Colonic mucosa (tissue), 4 donors: ENCODE results near the gene KRTAP10-10. TPM values are rescaled to one million over a fixed set of nuclear protein-coding genes. Genes with fewer than 3 reads are reported as not detected.
"Not testable (repeated sequence)": the region's sequence is repeated elsewhere in the genome, so short reads cannot be mapped to it uniquely, and the experiment has no call there.

ENCODE experiments used
- DNase-seq: peaks from one replicate; pipeline ENCODE4 v3.0.0-alpha.2; 2020
- H3K27ac ChIP-seq: fragments of 200-600 bp; one replicate; pipeline ENCODE4 v1.8.0; 2021
- H3K27me3 ChIP-seq: fragments of 200-600 bp; one replicate; pipeline ENCODE4 v1.8.0; 2021
- H3K36me3 ChIP-seq: fragments of 200-600 bp; one replicate; pipeline ENCODE4 v1.8.0; 2021
- H3K4me1 ChIP-seq: fragments of 200-600 bp; one replicate; pipeline ENCODE4 v1.8.0; 2021; ENCODE audit warnings: mild to moderate bottlenecking
- H3K4me3 ChIP-seq: fragments of 200-600 bp; one replicate; pipeline ENCODE4 v1.8.0; 2021
- H3K9ac ChIP-seq, 2 donors: one replicate each; pipeline ENCODE4 v1.7.0; 2013; ENCODE audit warnings: control low read depth in 2 of 2, low read depth in 2 of 2, low read length in 2 of 2
- H3K9me3 ChIP-seq: fragments of 200-600 bp; one replicate; pipeline ENCODE4 v1.8.0; 2021
- intact Hi-C: fragments of 100-400 bp; cut with DNase I; formaldehyde crosslinking; loops from one replicate; pipeline ENCODE4 v1.14.1; 2022
- total RNA-seq, 2 donors: library from RNA; stranded (reverse); fragmentation: NEBNext Ultra II Directional in 1 of 2; extraction: Animal tissue kit (Norgen Biotek cat#: 25700) in 1 of 2; gene quantifications; one replicate each; pipeline ENCODE4 v1.2.1, GENCODE V29; 2021
- TF ChIP-seq, protein P1 (sequence below): fragments of 200-600 bp; IDR thresholded peaks from one replicate; pipeline ENCODE4 v1.8.0; 2022; ENCODE audit warnings: antibody characterized with exemption, mild to moderate bottlenecking
- donor health status: healthy.
- donor health status: DM: no; HTN: no; CAD: no.
- donor health status: DM: no; HTN: no; CAD: no.

The KRTAP10-10 gene
- total RNA-seq, 2 donors from 2014 or later, result not detected

- no peaks in the 10 kb centered on the region for H3K4me1 ChIP-seq
- TF ChIP-seq, protein P1, sequence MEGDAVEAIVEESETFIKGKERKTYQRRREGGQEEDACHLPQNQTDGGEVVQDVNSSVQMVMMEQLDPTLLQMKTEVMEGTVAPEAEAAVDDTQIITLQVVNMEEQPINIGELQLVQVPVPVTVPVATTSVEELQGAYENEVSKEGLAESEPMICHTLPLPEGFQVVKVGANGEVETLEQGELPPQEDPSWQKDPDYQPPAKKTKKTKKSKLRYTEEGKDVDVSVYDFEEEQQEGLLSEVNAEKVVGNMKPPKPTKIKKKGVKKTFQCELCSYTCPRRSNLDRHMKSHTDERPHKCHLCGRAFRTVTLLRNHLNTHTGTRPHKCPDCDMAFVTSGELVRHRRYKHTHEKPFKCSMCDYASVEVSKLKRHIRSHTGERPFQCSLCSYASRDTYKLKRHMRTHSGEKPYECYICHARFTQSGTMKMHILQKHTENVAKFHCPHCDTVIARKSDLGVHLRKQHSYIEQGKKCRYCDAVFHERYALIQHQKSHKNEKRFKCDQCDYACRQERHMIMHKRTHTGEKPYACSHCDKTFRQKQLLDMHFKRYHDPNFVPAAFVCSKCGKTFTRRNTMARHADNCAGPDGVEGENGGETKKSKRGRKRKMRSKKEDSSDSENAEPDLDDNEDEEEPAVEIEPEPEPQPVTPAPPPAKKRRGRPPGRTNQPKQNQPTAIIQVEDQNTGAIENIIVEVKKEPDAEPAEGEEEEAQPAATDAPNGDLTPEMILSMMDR, result no peak
- no peaks in the 10 kb centered on the region for H3K27me3 ChIP-seq
- no peak overlapping the region for H3K9ac ChIP-seq
- DNase-seq, result no peak
- no peak overlapping the region for H3K4me3 ChIP-seq
- no peaks in the 10 kb centered on the region for H3K36me3 ChIP-seq
- H3K9me3 ChIP-seq, result no peaks in the 10 kb centered on the region
- intact Hi-C loops, result no loop called here
- no peak overlapping the region for H3K27ac ChIP-seq
Observed at GRCh38 chr21:44639331-44639655, 2.1 kb downstream of the KRTAP10-10 start.

- H3K36me3 ChIP-seq, result no peaks in the 10 kb centered on the region
- no peak overlapping the region for H3K4me3 ChIP-seq
- no peak overlapping the region for H3K9ac ChIP-seq
- no peaks in the 10 kb centered on the region for H3K27me3 ChIP-seq
- no peak overlapping the region for H3K27ac ChIP-seq
- H3K9me3 ChIP-seq, result no peaks in the 10 kb centered on the region
- intact Hi-C loops, result no loop called here
- TF ChIP-seq, protein P1, result no peak
- no peak for DNase-seq
- no peaks in the 10 kb centered on the region for H3K4me1 ChIP-seq
Observed at GRCh38 chr21:44640761-44641160, 3.6 kb downstream of the KRTAP10-10 start.

DNA sequence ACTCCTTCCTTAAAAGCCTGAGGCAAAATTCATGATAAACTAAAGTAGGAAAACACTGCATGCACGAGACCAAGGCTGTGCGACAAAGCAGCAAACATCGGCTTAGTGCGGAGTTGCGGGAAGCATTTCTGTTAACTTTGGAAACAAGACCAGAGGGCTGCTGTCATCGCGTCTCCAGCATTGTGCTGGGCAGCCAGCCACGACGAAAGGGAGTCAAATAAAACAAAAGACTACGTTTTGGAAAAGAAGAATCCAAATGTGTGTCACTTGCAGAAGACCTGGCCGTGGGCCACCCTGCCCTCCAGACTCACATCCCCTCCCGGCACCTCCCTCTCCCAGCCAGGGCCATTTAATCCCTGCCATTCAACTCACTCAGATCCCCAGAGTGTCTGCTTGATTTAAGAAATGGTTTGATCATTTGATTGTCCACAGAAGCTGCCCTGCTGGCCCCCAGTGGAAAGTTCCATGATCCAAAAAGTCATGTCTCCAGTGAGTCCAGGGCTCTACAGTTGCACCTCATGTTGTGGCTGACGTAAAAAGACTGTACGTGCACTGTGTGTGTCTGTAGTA lies 6.7 kb downstream of the KRTAP10-10 start:
- Histone ChIP-seq H3K4me3 (no peak overlapping the region), H3K9ac (no peak overlapping the region), H3K27me3 (no peaks in the 10 kb centered on the region), H3K4me1 (no peaks in the 10 kb centered on the region), H3K27ac (no peak overlapping the region), H3K9me3 (no peaks in the 10 kb centered on the region), H3K36me3 (no peaks in the 10 kb centered on the region)
- TF ChIP-seq, protein P1, result no peak
- intact Hi-C loops, result no loop called here
- no peak for DNase-seq

DNA sequence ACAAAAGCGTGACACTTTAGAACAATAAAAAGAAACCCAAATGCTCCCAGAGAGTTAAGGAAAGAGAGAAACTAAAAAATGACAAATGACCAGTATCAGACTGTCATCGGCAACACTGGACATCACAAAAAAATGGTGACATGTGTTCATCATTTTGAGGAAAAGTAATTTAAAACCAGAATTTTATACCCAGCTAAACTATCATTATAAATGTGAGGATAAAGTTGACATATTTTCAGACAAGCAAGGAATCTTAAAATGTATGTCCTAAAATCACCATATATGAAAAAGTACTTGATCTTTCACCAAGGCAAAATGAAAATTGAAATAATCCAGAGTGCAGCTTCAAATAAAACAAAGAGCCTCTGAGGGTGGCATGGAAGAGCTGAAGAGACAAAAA lies 7.7 kb downstream of the KRTAP10-10 start:
- H3K36me3 ChIP-seq, result no peaks in the 10 kb centered on the region
- no peak for DNase-seq
- intact Hi-C loops, result no loop called here
- no peak overlapping the region for H3K9ac ChIP-seq
- H3K4me1 ChIP-seq, result no peaks in the 10 kb centered on the region
- no peaks in the 10 kb centered on the region for H3K9me3 ChIP-seq
- no peak overlapping the region for H3K4me3 ChIP-seq
- H3K27ac ChIP-seq, result no peak overlapping the region
- TF ChIP-seq, protein P1, result no peak
- no peaks in the 10 kb centered on the region for H3K27me3 ChIP-seq

DNA sequence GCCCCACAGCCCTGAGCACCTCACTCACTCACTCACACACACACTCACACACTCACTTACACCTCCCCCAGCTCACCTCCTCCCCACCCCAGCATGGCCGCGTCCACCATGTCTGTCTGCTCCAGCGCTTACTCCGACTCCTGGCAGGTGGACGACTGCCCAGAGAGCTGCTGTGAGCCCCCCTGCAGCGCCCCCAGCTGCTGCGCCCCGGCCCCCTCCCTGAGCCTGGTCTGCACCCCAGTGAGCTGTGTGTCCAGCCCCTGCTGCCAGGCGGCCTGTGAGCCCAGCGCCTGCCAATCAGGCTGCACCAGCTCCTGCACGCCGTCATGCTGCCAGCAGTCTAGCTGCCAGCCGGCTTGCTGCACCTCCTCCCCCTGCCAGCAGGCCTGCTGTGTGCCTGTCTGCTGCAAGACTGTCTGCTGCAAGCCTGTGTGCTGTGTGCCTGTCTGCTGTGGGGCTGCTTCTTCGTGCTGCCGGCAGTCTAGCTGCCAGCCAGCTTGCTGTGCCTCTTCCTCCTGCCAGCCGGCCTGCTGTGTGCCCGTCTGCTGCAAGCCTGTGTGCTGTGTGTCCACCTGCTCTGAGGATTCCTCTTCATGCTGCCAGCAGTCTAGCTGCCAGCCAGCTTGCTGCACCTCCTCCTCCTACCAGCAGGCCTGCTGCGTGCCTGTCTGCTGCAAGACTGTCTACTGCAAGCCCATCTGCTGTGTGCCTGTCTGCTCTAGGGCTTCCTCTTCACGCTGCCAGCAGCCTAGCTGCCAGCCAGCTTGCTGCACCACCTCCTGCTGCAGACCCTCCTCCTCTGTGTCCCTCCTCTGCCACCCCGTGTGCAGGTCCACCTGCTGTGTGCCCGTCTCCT lies 9.4 kb downstream of the KRTAP10-10 start, which contains the start of gene KRTAP10-11:
Gene KRTAP10-11, plus strand, starts transcription at position 49 of the 856 bp plus-strand sequence. Its CDS starts 45 bp downstream, at position 94.
- H3K36me3 ChIP-seq, H3K9ac ChIP-seq, H3K4me1 ChIP-seq, H3K27me3 ChIP-seq, intact Hi-C loops, H3K9me3 ChIP-seq, H3K27ac ChIP-seq, DNase-seq, H3K4me3 ChIP-seq: not testable (repeated sequence)

- intact Hi-C loops, result no loop called here
- DNase-seq, result no peak
- no peaks in the 10 kb centered on the region for H3K27me3 ChIP-seq
- H3K9me3 ChIP-seq, result no peaks in the 10 kb centered on the region
- H3K4me3 ChIP-seq, result no peak overlapping the region
- H3K4me1 ChIP-seq, result no peaks in the 10 kb centered on the region
- TF ChIP-seq, protein P1, result no peak
- H3K9ac ChIP-seq, result no peak overlapping the region
- H3K36me3 ChIP-seq, result no peaks in the 10 kb centered on the region
- no peak overlapping the region for H3K27ac ChIP-seq
Observed at GRCh38 chr21:44647222-44647552, 10.0 kb downstream of the KRTAP10-10 start.
